HG02885 (cell line): ENCODE data around the gene TFEB.

Experiments used
- ATAC-seq: cut with Tn5 transposase; IDR thresholded peaks from one replicate; pipeline ENCODE4 v1.9.1; 2021; ENCODE audit warnings: mild to moderate bottlenecking; ENCODE audit not compliant: unreplicated experiment, poor library complexity

TFEB gene

DNA sequence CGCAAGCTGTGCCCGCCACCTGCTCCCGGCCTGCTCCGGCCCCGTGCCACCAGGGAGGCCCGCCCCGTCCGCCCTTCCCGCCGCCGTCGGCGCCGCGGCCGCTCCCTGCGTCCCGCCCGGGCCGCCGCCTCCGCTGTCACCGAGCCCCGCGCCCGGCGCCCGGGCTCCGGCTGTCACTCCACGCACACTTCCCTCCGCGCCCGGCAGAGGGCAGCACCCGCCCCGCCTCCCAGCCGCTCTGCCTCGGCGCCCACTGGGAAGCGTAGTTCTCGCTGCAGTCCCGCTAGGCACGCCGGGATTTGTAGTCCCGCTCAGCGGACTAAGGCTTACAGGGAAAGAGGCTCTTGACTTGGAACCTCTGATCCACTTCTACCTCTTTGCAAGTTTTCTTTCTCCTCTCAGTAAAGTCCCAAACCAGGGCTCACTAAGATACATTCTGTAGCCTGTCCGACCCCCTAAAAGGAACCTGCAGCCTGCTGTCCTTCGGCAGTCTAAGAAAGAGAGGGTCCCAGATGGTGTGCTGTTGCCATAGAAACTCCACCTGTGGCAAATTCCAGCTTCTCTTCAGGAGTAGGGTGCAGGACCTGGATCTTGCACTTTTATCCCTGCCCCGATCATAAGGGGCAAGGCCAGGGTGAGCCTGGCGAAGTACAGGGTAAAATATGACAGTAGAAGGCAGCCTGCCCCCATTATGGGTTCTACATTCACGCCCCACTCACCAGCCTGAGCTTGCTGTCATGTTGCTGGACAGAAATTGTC lies at the start of gene TFEB:
TFEB (minus strand) TSS at position 182 of the 759 bp plus-strand sequence. CDS start 44,395 bp downstream, outside the sequence.
- ATAC-seq: peak; percentile 55

DNA sequence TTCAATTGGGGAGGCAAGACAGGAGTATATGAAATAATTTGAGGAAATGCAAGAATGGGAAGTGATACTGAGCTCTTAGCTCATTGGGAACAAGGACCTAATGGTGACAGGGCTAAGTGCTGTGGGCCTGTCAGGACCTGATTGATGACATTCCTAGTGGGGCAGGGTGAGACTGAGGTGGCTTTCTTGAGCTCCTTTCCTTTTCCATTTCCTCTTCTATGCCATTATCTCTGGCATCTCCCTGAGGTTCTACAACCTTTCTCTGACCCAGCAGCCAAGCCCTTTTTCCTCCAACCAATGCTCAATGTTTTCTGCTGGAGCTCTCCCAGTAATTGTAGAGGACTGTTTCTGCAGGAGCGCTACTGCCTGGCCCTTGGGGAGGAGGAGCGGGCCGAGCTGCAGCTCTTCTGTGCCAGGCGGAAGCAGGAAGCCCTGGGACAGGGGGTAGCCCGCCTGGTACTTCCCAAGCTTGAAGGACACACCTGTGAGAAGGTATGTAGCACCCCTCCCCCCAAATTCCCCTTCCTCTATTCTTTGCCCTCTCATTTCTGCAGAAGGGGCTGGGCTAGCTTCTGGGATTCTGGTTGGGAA lies 49.3 kb upstream of the TFEB start:
- ATAC-seq: no peak

DNA sequence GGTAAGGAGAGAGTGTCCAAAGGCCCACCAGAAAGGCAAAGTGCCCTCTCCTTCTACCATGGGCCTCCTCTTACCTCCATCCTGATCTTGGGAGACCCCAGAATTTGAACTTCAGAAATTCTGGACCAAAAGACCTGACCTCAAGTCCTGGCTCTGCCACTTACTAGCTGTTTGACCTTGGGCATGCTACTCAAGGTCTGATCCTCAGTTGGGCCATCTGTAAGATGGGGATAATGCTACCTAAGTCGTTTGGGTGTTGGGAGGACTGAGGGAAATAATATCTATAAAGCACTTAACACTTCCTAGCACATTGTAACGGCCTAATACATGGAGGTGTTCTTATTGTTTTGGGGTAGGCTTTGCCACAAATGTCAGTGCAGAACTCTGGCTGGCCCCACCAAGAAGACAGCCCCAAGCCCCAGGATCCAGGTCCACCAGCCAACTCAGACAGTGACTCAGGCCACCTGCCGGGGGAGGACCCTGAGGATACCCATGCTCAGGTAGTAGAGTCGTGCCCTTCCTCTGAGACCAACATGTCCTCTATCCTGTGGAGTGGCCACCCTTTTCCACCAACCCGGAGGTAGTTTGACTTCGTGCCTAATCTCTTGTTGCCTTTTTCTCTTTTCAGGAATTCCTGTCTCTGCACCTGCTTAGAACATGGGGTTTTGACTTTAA lies 47.8 kb upstream of the TFEB start:
- ATAC-seq: no peak

DNA sequence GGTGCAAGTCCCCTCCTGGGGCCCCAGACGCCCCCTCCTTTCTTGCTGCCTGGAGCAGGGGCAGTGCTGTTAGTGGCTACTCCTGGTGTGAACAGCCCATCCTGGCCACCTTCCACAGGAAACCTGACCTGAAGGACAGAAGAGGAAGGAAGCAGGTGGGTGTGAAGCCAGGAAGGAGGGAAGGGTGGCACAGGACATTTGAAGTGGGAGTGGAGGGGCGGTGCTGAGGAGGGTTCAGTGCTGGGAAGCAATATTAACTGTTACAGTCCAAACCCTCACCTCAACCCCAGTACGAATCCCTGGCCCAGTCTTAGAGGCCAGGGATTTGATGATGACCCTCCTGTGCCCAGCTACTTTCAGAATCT lies 45.9 kb upstream of the TFEB start:
- ATAC-seq: no peak

DNA sequence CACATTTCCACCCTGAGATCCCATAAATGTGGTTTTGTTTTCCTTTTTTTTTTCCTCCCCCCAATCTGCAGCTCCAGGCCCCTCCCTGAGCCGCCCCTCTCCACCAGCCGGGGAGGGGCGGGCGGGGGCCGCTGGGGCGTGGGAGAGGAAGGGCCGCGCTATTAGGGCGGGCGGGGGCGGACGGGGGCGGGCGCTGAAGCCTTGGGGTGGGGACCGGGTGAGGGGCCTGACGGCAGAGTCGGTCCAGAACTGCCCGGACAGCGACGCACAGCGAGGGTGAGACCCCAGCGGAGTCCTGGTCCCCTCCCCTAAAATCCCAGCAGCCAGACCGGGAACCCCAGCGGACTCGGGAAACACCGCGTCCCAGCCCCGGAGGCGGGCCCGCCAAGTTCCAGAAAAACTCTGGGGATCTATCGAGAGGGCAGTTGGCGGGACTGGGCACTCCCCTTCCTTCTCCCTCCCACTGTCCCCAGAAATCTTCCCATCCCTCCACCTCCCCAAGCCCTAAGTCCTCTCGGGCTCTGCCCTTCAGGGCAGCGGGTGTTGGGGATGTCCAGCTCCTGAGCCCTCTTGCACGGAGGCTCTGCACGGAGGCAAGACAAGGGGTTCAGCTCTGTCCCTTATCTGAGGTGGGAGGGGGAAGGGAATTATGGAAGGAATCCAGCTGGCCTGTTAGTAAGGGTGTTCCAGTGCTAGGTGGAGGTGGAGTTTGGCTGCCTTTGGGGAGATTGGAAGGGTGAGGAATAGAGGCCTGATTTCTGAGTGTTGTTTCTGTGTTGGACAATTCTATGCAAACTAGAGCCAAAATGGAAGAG lies 45.4 kb upstream of the TFEB start, which contains the start of gene PRICKLE4:
PRICKLE4 (plus strand) TSS at position 232 of the 815 bp plus-strand sequence. CDS start 2,692 bp downstream, outside the sequence.
- peak; percentile 8 for ATAC-seq

DNA sequence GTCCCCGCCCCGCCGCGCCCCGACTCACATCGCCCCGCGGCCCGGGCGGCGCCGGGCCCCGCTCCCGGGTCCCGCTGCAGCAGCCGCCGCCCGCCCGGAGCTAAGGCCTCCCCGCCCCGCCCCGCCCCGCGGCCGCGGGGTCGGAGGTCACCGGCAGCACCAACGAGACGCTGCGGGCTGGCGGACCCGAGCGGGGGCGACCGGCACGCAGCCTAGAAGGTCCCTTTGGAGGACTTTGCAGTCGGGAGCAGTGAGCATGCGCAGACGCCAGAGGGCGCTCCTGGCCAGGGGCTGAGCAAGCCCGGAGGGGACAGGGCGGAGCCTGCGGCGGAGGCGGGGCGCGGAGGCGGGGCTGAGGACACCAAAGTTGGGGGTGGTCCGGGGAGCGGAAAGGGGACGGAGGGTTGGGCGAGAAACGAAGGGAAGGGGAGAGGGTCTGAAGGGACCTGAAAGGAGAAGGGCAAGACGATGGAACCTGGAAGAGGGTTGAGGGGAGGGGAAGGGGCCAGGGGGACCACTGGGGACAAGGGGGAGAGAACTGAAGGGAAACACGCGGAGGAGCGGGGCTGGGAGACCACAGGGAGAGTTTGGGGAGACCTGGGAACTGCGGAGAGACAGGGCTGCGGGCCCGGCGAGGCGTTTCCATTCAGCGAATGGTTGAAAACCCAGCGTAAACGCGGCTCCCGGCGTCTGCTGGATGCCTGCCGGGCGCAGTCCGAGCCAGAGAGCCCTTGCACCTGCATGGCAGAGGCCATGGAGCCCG lies 44.6 kb upstream of the TFEB start, which contains the start of gene FRS3:
FRS3 (minus strand) TSS at position 113 of the 763 bp plus-strand sequence. CDS start 2,913 bp downstream, outside the sequence.
- ATAC-seq: peak; percentile 95

DNA sequence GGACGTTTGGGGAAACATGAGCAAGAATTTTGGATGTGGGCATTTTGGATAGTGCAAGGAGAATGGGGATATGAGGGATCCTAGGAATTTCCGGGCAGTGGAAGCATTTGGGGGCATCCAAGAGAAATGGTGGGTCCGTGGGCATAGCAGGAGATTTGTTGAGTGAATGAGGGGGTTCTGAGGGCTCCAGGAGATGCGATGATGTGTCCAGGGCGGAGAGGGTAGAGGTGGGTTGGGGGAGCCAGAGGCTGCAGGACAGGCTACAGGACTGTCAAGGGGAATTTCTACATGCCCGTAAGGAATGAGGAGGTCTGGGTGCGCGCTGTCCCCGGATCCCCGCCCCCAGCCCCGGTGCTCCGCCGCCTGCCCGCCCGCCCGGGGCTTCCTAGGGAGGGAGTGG lies 43.9 kb upstream of the TFEB start:
- no peak for ATAC-seq

DNA sequence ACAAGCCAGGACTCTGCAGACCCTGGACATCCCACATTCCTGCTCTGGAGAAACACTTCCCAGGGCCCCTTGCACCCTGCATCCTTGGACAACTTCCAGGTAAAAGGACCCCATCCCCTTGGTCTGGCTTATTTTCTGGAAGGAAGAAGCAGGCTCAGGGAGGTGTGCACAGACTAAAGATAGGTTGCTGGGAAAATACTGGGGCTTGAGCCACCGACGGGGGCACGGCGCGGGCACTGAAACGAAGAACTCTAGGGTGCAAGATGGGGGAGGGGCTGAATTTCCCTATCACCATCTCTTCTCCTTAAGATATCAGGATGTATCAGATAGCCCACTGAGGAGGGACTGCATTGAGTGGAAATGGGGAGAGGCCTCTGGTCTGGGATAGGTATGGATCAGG lies 43.5 kb upstream of the TFEB start:
- ATAC-seq: no peak

DNA sequence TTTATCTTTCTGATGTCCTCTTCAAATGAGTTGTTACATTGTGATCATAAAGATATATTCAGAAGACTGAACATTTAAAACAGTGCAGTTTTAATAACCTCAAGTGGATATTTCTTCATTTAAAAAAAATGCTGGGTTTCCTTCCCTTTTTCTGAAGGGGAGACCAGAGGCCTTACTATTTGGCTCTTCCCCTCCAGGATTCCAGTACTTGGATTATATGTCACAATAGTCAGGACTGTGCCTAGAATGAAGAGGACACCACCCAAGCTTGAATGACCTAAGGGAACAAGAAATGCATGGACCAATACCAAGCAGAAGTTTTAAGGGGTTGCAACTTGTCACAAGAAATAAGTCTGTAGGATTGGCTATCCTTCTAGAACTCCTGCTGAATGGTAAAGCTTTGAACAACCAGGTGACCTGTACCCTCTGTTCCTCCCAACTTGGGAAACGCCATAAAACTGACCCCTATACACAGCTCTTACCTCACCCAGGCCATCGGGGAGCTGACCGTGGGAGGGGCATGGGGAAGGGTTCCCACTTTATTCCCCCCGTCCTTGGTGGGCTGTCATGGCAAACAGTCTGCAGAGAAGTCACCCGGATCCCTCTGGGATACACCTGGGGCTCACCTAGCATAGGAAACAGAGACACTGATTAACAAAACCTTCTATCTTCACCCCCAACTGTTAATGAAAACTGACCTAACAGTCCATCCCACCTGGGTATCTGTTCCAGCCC lies 42.3 kb upstream of the TFEB start:
- ATAC-seq: no peak

DNA sequence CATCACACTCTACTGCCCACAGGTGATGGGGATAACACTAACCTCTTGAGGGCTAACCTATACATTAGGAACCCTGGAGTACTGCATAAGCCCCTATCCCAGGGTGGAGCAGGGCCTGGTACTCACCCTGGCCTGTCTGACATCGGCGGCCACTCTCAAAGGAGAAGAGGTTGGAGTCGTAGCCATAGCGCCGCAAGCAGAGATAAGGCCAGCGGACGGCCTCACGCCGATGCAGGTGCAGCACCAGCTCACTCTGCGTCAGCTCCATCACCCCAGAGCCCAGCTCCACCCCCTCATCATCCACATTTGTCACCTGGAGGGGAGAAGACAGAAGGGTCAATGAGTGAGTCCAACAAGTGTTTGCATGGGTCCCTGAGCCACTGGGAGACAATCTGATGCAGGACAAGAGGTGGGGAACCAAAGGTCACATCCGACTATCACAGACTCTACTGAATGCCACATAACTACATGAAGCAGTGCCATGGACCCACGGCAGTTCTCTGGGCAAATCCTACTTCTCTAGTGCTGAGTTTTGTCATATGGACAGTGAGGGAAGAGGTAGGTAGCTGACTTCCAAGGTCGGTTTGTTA lies 40.0 kb upstream of the TFEB start:
- ATAC-seq: no peak

DNA sequence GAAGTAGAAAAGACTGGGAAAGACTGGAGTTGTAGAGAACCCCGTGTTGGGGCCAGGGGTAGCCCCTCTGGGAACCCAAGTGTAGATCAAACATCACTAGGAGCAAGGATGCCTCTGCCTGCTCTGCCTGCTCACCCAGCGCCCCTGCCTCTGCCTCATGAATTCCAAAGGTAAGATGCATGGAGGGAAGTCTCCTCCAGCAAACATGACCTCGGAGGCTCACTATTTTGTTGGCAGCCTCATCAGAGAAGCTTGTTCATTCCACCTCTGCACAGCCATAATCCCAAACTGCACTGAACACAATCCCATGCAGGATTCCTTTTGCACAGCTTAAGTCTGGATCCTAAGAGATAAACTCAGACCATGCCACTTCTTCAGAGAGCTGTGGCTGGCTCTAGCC lies 39.4 kb upstream of the TFEB start:
- no peak for ATAC-seq

DNA sequence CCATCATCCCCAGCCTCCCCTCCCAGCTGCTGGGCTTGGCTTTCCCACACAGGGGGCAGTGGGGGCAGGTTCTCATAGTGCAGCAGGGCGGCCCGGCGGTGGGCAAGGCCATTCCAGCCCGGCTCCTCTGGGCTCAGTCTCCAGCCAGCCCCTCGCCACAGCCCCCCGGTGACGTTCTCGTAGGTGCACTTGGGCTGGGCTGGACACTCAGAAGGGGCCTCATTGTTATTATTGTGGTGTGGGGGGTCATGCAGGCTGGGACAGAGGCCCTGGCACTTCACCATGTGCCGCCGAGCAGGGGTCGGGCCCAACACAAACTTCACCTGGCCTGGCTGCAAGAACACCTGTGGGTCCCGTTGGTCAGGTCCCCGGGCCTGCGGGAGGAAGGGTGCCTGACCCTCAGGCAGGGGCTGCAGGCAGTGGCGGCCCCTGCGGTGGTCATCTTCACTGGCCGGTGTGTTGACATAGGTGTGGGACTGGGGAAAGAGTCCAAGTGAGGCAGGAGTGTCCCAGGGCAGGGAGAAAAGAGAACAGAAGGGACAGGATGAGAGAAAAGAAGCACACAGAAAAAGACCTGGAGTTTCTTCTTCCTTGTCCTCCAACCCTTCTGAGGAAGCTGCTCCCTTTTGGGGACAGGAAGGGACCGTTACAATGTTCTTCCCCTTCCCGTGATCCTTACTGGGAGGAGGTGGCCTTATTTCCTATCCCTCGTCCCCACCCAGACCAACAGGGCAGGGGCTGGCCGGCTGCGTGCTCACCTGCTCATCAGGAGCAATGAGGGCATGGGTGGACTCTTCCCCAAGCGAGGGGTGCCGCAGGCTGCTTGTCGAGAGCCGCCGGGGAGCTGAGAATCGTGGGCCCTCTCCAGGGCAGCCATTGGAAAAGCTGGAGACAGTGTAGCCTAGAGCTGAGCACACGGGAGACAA lies 35.9 kb upstream of the TFEB start:
- ATAC-seq: no peak

DNA sequence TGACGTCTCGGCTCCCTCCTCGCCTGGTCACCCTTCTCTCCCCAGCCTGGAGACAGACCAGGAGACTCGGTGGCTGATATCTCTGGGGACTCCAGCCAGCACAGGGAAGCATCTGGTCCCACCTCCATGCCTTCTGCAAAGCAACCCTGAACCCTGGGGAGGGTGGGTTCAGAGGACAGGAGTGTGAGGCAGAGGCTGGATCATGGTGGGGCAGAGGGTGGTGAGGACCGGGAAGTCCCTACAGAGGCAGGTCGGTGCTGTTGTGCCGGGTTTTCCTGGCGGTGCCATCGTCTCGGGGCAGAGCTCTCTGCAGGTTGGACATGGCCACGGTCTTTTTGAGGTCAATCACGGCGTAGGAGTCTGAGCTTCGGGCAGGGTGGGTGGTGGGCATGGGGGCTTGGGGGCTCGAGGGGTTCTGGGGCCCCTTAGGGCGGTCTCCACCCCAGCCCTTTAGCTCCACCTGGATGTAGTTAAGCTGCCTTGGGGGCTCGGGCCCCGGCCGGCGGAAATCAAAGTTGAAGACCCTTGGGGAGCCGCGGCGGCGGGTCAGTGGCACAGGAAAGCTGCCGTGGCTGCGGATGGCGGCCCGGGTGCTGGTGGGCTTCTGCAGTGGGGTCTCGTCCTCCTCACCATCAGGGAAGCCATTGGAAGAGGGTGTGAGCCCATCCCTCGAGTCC lies 35.1 kb upstream of the TFEB start:
- no peak for ATAC-seq

DNA sequence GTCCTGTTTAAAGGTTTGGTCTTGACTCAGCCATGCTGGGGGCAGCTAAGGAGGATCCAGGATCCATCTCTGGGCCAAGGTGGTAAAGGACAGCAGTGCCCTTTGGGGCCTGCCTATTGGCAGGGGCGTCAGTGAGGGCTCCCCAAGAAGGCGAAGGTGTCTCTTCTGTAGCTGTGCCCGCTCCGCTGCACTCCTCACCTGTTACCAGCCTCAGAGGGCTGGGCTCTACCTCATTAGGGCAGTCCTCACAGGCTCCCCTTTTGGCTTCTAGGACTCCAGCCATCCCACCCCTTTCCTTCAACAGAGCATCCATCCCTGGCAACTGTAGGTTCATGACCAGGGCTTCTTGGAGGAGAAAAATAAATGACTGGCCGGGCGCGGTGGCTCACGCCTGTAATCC lies 34.0 kb upstream of the TFEB start:
- no peak for ATAC-seq

DNA sequence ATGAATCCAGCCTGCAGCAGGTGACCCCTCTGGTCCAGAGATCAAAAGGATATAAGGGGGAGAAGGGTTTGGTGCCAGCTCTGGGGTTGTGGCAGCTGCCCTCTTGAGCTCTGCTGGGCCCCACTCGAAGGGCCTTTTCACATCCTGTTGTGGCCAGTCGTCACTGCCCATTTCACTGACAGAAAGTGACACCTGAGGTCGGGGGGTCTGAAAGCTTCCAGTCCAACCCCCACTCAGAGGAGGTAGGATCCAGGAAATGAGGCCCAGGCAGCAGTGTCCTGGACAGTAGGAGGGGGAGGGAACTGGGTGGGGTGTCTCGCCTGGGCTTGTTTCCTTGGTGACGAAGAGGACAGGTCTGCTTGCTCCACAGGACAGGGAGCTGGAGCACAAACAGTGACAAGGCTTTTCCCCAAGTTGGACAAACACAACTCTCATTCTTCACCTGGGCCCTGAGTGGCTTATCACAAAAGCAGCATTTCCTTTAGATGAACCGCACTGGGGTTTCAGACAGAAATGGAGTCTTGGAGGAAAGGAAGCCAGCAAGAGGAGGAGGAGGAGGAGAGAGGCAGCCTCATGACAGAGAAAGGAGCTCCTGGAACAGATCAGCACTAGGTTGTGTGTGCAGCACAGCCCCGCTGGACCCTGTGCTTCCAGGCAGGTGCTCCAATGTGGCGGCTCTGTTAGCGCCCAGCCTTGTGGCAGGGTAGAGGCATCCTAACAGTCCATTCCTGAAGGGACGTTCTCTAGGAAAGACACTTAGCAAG lies 33.3 kb upstream of the TFEB start:
- ATAC-seq: no peak

DNA sequence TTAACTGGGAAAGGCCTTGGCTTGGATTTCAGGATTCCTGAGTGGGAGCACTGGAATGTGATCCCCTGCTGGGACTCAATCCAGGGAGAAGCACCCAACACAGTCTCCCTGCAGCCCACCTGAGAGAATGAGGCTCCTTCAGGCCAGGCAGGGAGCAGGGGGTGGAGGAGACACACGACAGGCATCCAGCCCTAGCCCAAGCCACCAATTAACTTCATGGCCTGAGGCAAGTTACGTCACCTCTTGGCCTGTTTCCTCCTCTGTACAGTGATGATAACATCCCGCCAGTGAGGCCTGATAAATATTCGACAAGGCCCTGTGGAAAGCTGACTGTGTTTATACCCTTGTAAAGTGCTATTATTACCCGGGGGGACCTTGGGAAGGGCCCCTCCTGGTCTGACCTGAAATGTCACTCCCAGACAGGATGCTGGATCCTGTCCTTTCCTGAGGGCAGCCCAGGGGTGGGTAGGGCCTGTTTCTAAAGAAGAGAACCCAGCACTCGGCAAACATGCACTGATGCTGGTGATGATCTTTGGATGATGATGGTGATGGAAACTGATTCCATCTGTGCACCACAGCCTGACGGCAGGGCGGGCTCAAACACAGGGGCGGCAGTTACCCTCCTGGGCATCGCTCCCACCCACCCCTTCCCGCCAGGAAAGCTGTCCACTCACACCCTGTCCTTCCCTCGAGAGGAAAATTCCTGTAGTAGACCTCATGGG lies 31.9 kb upstream of the TFEB start:
- no peak for ATAC-seq
